Kidney (tissue), 14 donors: Measurements from ENCODE around the gene GASK1B. TPM values are rescaled to one million over a fixed set of nuclear protein-coding genes. Genes with fewer than 3 reads are reported as not detected.
A peak's percentile ranks its signal among the peaks of the same experiment; 100 is the strongest.

ENCODE experiments used
- DNase-seq, 5 donors: peaks; one replicate each; pipeline ENCODE4 v3.0.0-alpha.2; 2013 to 2020
- FAIRE-seq: peaks from 2 replicates; lab custom pipeline; 2012; peaks lifted over from hg19 to GRCh38; lab: Jason Lieb, UNC
- H3K27ac ChIP-seq, 2 donors: one replicate each; pipeline ENCODE4 v1.7.0; 2013; ENCODE audit warnings: low read depth in 2 of 2, low read length in 2 of 2, inconsistent platforms in 1 of 2
- H3K27me3 ChIP-seq: one replicate; pipeline ENCODE4 v1.7.1; 2013; ENCODE audit warnings: low read length, inconsistent platforms; ENCODE audit not compliant: control insufficient read depth, insufficient read depth
- H3K36me3 ChIP-seq, 3 donors: one replicate each; pipeline versions ENCODE4 v1.7.0 to v1.7.1; 2013; ENCODE audit warnings: low read length in 3 of 3, control low read depth in 1 of 3, inconsistent platforms in 1 of 3; ENCODE audit not compliant: insufficient read depth in 3 of 3, control insufficient read depth in 2 of 3
- H3K4me1 ChIP-seq, 3 donors: one replicate each; pipeline versions ENCODE4 v1.7.0 to v1.7.1; 2013; ENCODE audit warnings: low read length in 3 of 3, inconsistent platforms in 1 of 3, low read depth in 1 of 3; ENCODE audit not compliant: control insufficient read depth in 2 of 3, insufficient read depth in 2 of 3
- H3K4me3 ChIP-seq, 3 donors: one replicate each; pipeline versions ENCODE4 v1.7.0 to v1.8.1; 2013; ENCODE audit warnings: low read length in 3 of 3, control low read depth in 1 of 3, inconsistent platforms in 1 of 3
- H3K9ac ChIP-seq, 3 donors: one replicate each; pipeline versions ENCODE4 v1.7.0 to v1.7.1; 2013; ENCODE audit warnings: low read length in 3 of 3, control low read depth in 1 of 3, inconsistent platforms in 1 of 3
- H3K9me3 ChIP-seq, 3 donors: one replicate each; pipeline versions ENCODE4 v1.7.0 to v1.7.1; 2013; ENCODE audit warnings: low read length in 3 of 3, control low read depth in 1 of 3, inconsistent platforms in 1 of 3; ENCODE audit not compliant: control insufficient read depth in 2 of 3, insufficient read depth in 1 of 3
- CTCF ChIP-seq: IDR thresholded peaks from 3 replicates; pipeline ENCODE4 v1.5.1; 2012; ENCODE audit warnings: mild to moderate bottlenecking, moderate library complexity, borderline replicate concordance; ENCODE audit not compliant: insufficient read depth; ENCODE audit errors: extremely low read depth
- intact Hi-C: fragments of 100-400 bp; cut with DNase I; formaldehyde crosslinking; loops from one replicate; pipeline ENCODE4 v1.11.1; 2022
- polyA plus RNA-seq: library from polyadenylated mRNA; stranded (reverse); fragments of 350-450 nt; fragmentation: Illumina TruSeq; extraction: RNeasy Lipid Tissue Mini Kit (QIAGEN cat#74804); gene quantifications from one replicate; pipeline ENCODE4 v1.2.3, GENCODE V29; 2014; ENCODE audit warnings: low read depth, low replicate concordance; ENCODE audit not compliant: insufficient read depth
- total RNA-seq: library from RNA; stranded (reverse); fragmentation: NEBNext Ultra II Directional; extraction: Animal tissue kit (Norgen Biotek cat#: 25700); gene quantifications from one replicate; pipeline ENCODE4 v1.2.1, GENCODE V29; 2021
- donor health status: control.
- donor health status: control.
- donor health status: control.
- donor health status: control.
- donor health status: control.
- donor health status: DM: yes; HTN: yes; CAD: no.
- donor health status: Normal renal cell carcinoma (clear cell type).

Gene GASK1B
- total and polyA plus RNA-seq, 2 donors from 2014 or later: 6.5 to 38.6 TPM

GRCh38 chr4:158139086-158139485, 33.7 kb downstream of the GASK1B start:
- H3K4me3 ChIP-seq: no peak overlapping the region
- no peaks in the 10 kb centered on the region for H3K36me3 ChIP-seq
- H3K4me1 ChIP-seq: no peaks in the 10 kb centered on the region
- H3K9ac ChIP-seq: no peak overlapping the region
- no peak overlapping the region for H3K27ac ChIP-seq
- FAIRE-seq (no peak), DNase-seq (no peak)
- H3K27me3 ChIP-seq: no peaks in the 10 kb centered on the region
- TF ChIP-seq CTCF: no peak
- intact Hi-C loops: no loop called here
- no peaks in the 10 kb centered on the region for H3K9me3 ChIP-seq

- no peaks in the 10 kb centered on the region for H3K27me3 ChIP-seq
- peaks cover 0 to 5% (median 0%) of the 10 kb centered on the region in 3 donors for H3K4me1 ChIP-seq
- no peak overlapping the region for H3K27ac ChIP-seq
- no peak for FAIRE-seq
- no peaks in the 10 kb centered on the region for H3K9me3 ChIP-seq
- intact Hi-C loops: no loop called here
- no peaks in the 10 kb centered on the region for H3K36me3 ChIP-seq
- no peak overlapping the region for H3K4me3 ChIP-seq
- DNase-seq: no peak
- no peak for TF ChIP-seq CTCF
- H3K9ac ChIP-seq: no peak overlapping the region
Observed at GRCh38 chr4:158134222-158134621, 38.6 kb downstream of the GASK1B start.

GRCh38 chr4:158133551-158133950, 39.3 kb downstream of the GASK1B start:
- Histone ChIP-seq H3K4me1 (peaks cover 0 to 5% (median 0%) of the 10 kb centered on the region in 3 donors), H3K27ac (no peak overlapping the region), H3K9me3 (no peaks in the 10 kb centered on the region), H3K9ac (no peak overlapping the region), H3K27me3 (no peaks in the 10 kb centered on the region), H3K4me3 (no peak overlapping the region), H3K36me3 (no peaks in the 10 kb centered on the region)
- DNase-seq: no peak
- intact Hi-C loops: no loop called here
- FAIRE-seq: no peak
- TF ChIP-seq CTCF: no peak

- Histone ChIP-seq H3K36me3 (no peaks in the 10 kb centered on the region), H3K9me3 (no peaks in the 10 kb centered on the region), H3K9ac (no peak overlapping the region), H3K27ac (no peak overlapping the region), H3K27me3 (no peaks in the 10 kb centered on the region), H3K4me3 (no peak overlapping the region), H3K4me1 (peaks cover 0 to 5% (median 0%) of the 10 kb centered on the region in 3 donors)
- DNase-seq (peak in 1 of 5 donors; percentile 22), FAIRE-seq (peak; percentile 45)
- intact Hi-C loops: no loop called here
- TF ChIP-seq CTCF: no peak
Observed at GRCh38 chr4:158131027-158131426, 41.8 kb downstream of the GASK1B start.
